K562 (cell line): ENCODE data around the gene OR7A5. TPM values are rescaled to one million over a fixed set of nuclear protein-coding genes. Genes with fewer than 3 reads are reported as not detected.
"Not testable (repeated sequence)": the region's sequence is repeated elsewhere in the genome, so short reads cannot be mapped to it uniquely, and the experiment has no call there.

ENCODE experiments used
- ATAC-seq: fragments of 200-7000 bp; cut with Tn5 transposase; 3 replicates; pipeline ENCODE4 v1.9.1; 2020; ENCODE audit warnings: moderate library complexity
- BruUV-seq: library from RNA; stranded (reverse); fragments of 400-500 nt; replicated peaks from 2 replicates; lab custom pipeline; 2021; lab: Mats Ljungman, UMichigan
- CTCF ChIA-PET: fragments of 300-600 bp; formaldehyde crosslinking; extraction: SDS; loops from one replicate; lab custom pipeline; 2021; ENCODE audit warnings: low intra/inter-chr PET ratio; lab: Yijun Ruan, JAX
- POLR2A ChIA-PET: fragments of 300-600, 350-650 bp; sonication (Branson Sonifier 250); formaldehyde crosslinking; extraction: SDS; loops from one replicate; lab custom pipeline; 2021; ENCODE audit warnings: antibody characterized with exemption, inconsistent platforms; lab: Yijun Ruan, JAX
- DNase-seq, 4 experiments: peaks; one replicate each; pipeline versions ENCODE4 v3.0.0 to v3.0.0-alpha.2; 2011 to 2018; ENCODE audit warnings: low spot score in 3 of 4, mixed read lengths in 3 of 4; ENCODE audit errors: extremely low read depth in 1 of 4
- FAIRE-seq: peaks from 2 replicates; lab custom pipeline; 2011; peaks lifted over from hg19 to GRCh38; lab: Jason Lieb, UNC
- H2AFZ ChIP-seq: 2 replicates; pipeline ENCODE4 v1.6.0; 2011; ENCODE audit warnings: low read depth, low read length, control low read depth, inconsistent platforms
- H3K27ac ChIP-seq: fragments of 200-600 bp; 3 replicates; pipeline ENCODE4 v1.8.0; 2011; ENCODE audit warnings: low read depth, mild to moderate bottlenecking, control low read depth, inconsistent platforms, low read length, moderate library complexity, mixed read lengths; ENCODE audit errors: extremely low read depth
- H3K27me3 ChIP-seq, 2 experiments: fragments of 300-600 bp in 1 of 2; 2 replicates in 1 of 2; 3 replicates in 1 of 2; pipeline versions ENCODE4 v1.6.0 to v1.8.0; 2011; ENCODE audit warnings: inconsistent platforms in 2 of 2, low read length in 2 of 2, mild to moderate bottlenecking in 1 of 2, mixed read lengths in 1 of 2, moderate library complexity in 1 of 2; ENCODE audit not compliant: control insufficient read depth in 2 of 2, insufficient read depth in 2 of 2
- H3K36me3 ChIP-seq: fragments of 300-600 bp; 3 replicates; pipeline ENCODE4 v1.8.0; 2011; ENCODE audit warnings: mild to moderate bottlenecking, low read length, inconsistent platforms; ENCODE audit not compliant: control insufficient read depth, insufficient read depth
- H3K4me1 ChIP-seq, 2 experiments: fragments of 200-600 bp in 1 of 2; replicated peaks in 1 of 2; 2 replicates in 1 of 2; 3 replicates in 1 of 2; pipeline versions ENCODE4 v1.5.1 to v1.8.0; 2011; ENCODE audit warnings: inconsistent platforms in 2 of 2, low read length in 2 of 2, mild to moderate bottlenecking in 1 of 2, mixed read lengths in 1 of 2, moderate library complexity in 1 of 2; ENCODE audit not compliant: control insufficient read depth in 2 of 2, insufficient read depth in 2 of 2
- H3K4me2 ChIP-seq: 2 replicates; pipeline ENCODE4 v1.6.1; 2011; ENCODE audit warnings: low read length, control low read depth, inconsistent platforms, mixed read lengths; ENCODE audit not compliant: insufficient read depth
- H3K4me3 ChIP-seq: fragments of 200-600 bp; sonication (generic), shearing (Covaris generic); 2 replicates; pipeline ENCODE4 v1.5.1; 2016; ENCODE audit warnings: control low read depth, inconsistent platforms
- H3K79me2 ChIP-seq: fragments of 200-600 bp; 3 replicates; pipeline ENCODE4 v1.8.0; 2011; ENCODE audit warnings: low read length, inconsistent platforms; ENCODE audit not compliant: control insufficient read depth, insufficient read depth
- H3K9ac ChIP-seq, 2 experiments: 2 replicates each; pipeline versions ENCODE4 v1.6.0 to v1.6.1; 2011; ENCODE audit warnings: low read depth in 2 of 2, low read length in 2 of 2, control low read depth in 1 of 2, inconsistent platforms in 1 of 2, mild to moderate bottlenecking in 1 of 2, mixed read lengths in 1 of 2; ENCODE audit not compliant: insufficient read depth in 1 of 2
- H3K9me1 ChIP-seq: one replicate; pipeline ENCODE4 v1.6.0; 2011; ENCODE audit warnings: inconsistent platforms, mild to moderate bottlenecking, low read length, moderate library complexity; ENCODE audit not compliant: control insufficient read depth, insufficient read depth
- H3K9me3 ChIP-seq: replicated peaks from 2 replicates; pipeline ENCODE4 v1.5.1; 2011; ENCODE audit warnings: low read depth, low read length, inconsistent platforms; ENCODE audit not compliant: control insufficient read depth, insufficient read depth
- H4K20me1 ChIP-seq: replicated peaks from 2 replicates; pipeline ENCODE4 v1.6.1; 2011; ENCODE audit warnings: low read length, inconsistent platforms, mixed read lengths; ENCODE audit not compliant: control insufficient read depth, insufficient read depth
- ADNP ChIP-seq: fragments of 200-800 bp; sonication (Bioruptor generic); IDR thresholded peaks from 2 replicates; pipeline ENCODE4 v1.6.1; 2016; ENCODE audit warnings: missing genetic modification characterization, missing compliant biosample characterization
- CBFA2T3 ChIP-seq: fragments of 450-650 bp; IDR thresholded peaks from 2 replicates; pipeline ENCODE4 v1.6.1; 2017
- CEBPB ChIP-seq: fragments of 450-650 bp; IDR thresholded peaks from 2 replicates; pipeline ENCODE4 v1.6.1; 2016; ENCODE audit warnings: missing genetic modification characterization, missing compliant biosample characterization
- CHD2 ChIP-seq: IDR thresholded peaks from 2 replicates; pipeline ENCODE4 v1.6.1; 2011; ENCODE audit warnings: low read depth, low read length
- ETV1 ChIP-seq: fragments of 450-650 bp; conservative IDR thresholded peaks from 2 replicates; pipeline ENCODE4 v1.6.1; 2016; ENCODE audit warnings: missing genetic modification characterization, control low read depth, low read depth, missing compliant biosample characterization
- KDM1A ChIP-seq, 2 experiments: fragments of 450-650 bp; IDR thresholded peaks; 2 replicates each; pipeline ENCODE4 v1.6.1; 2016; ENCODE audit warnings: mild to moderate bottlenecking in 2 of 2
- NFRKB ChIP-seq: fragments of 450-650 bp; IDR thresholded peaks from 2 replicates; pipeline ENCODE4 v1.6.1; 2016; ENCODE audit warnings: low read depth
- RBFOX2 ChIP-seq: fragments of 200-400 bp; formaldehyde crosslinking; IDR thresholded peaks from 2 replicates; pipeline ENCODE4 v1.6.1; 2017; ENCODE audit warnings: low read depth, mild to moderate bottlenecking, low read length, moderate library complexity
- SPI1 ChIP-seq: IDR thresholded peaks from 2 replicates; pipeline ENCODE4 v1.6.1; 2011; ENCODE audit warnings: low read depth, low read length, control low read depth, borderline replicate concordance
- TEAD4 ChIP-seq, 2 experiments: sonication (generic) in 1 of 2; formaldehyde crosslinking in 1 of 2; IDR thresholded peaks; 2 replicates each; pipeline versions ENCODE4 v1.6.1 to v1.8.0; 2012 to 2022; ENCODE audit warnings: borderline replicate concordance in 1 of 2, inconsistent platforms in 1 of 2, low read length in 1 of 2, mild to moderate bottlenecking in 1 of 2, missing genetic modification reagents in 1 of 2
- ZBTB11 ChIP-seq, 3 experiments: fragments of 200-800 bp in 1 of 3; fragments of 250-450 bp in 1 of 3; fragments of 450-650 bp in 1 of 3; sonication (Bioruptor Pico) in 1 of 3; sonication (Bioruptor generic) in 1 of 3; formaldehyde crosslinking in 1 of 3; IDR thresholded peaks; 2 replicates each; pipeline versions ENCODE4 v1.6.1 to v1.8.0; 2016 to 2022; ENCODE audit warnings: mild to moderate bottlenecking in 2 of 3, missing genetic modification characterization in 2 of 3, missing compliant biosample characterization in 1 of 3, moderate library complexity in 1 of 3
- ZBTB7A ChIP-seq: IDR thresholded peaks from 2 replicates; pipeline ENCODE4 v1.6.1; 2011; ENCODE audit warnings: low read depth, mild to moderate bottlenecking, low read length, moderate library complexity, borderline replicate concordance; ENCODE audit not compliant: control insufficient read depth
- ZNF584 ChIP-seq: fragments of 200-800 bp; sonication (Bioruptor generic); IDR thresholded peaks from 2 replicates; pipeline ENCODE4 v1.6.1; 2016; ENCODE audit warnings: low read depth, mild to moderate bottlenecking, missing genetic modification characterization, missing compliant biosample characterization
- ZNF639 ChIP-seq, 2 experiments: fragments of 200-800 bp in 1 of 2; sonication (Bioruptor generic) in 1 of 2; sonication (generic) in 1 of 2; formaldehyde crosslinking in 1 of 2; IDR thresholded peaks in 1 of 2; conservative IDR thresholded peaks in 1 of 2; 2 replicates each; pipeline versions ENCODE4 v1.5.0 to v1.6.1; 2016 to 2020; ENCODE audit warnings: missing compliant biosample characterization in 1 of 2, missing genetic modification characterization in 1 of 2, missing genetic modification reagents in 1 of 2
- WGBS: fragments of 100-300 bp; shearing (Covaris generic); methylation state at CpG from one replicate; pipeline ENCODE4 v1.1.6; 2016; ENCODE audit warnings: low coverage, mixed read lengths; ENCODE audit not compliant: insufficient coverage; ENCODE audit errors: missing lambda C conversion rate; 5-methylcytosine and 5-hydroxymethylcytosine counted together
- in situ Hi-C: fragments of 300-500 bp; cut with MboI; formaldehyde crosslinking; loops from 4 replicates; pipeline ENCODE4 v1.15.0; 2018; ENCODE audit warnings: inconsistent platforms, mixed read lengths
- intact Hi-C: fragments of 100-400 bp; cut with micrococcal nuclease; formaldehyde crosslinking; loops from 2 replicates; pipeline ENCODE4 v1.14.2; 2022
- polyA plus RNA-seq, 8 experiments: library from polyadenylated mRNA; depleted of rRNA in 4 of 8; stranded (reverse) in 5 of 8; unstranded in 3 of 8; fragments of >200 nt; fragmentation: Nextera tagmentation in 2 of 8; fragmentation: Illumina TruSeq in 1 of 8; extraction: Ambion mirVana in 2 of 8; extraction: Trizol in 1 of 8; gene quantifications; 2 replicates each; pipeline versions ENCODE4 v1.2.1 to v1.2.3, GENCODE V29; 2011 to 2014; ENCODE audit warnings: inconsistent platforms in 1 of 8, missing spikeins in 1 of 8
- total RNA-seq, 7 experiments: library from RNA; depleted of rRNA in 6 of 7; stranded (reverse); fragments of >200 nt in 6 of 7; fragmentation: Illumina TruSeq in 2 of 7; extraction: Trizol in 2 of 7; gene quantifications; 2 replicates each; pipeline versions ENCODE4 v1.2.1 to v1.2.3, GENCODE V29; 2011 to 2021; ENCODE audit warnings: low replicate concordance in 1 of 7

Gene OR7A5
- total and polyA plus RNA-seq, 9 of the 15 experiments (the other 6 are each of a cell fraction or from before 2014, with no cell fraction given) = not detected

- TF ChIP-seq RBFOX2 (peak; percentile 64), CEBPB (peak; percentile 81), ZNF584 (CRISPR knock-in tag) (0 out of 2 replicates have a peak, but pooled peaks have one; percentile 23), ZBTB11 (CRISPR knock-in tag; IDR thresholded peaks at IDR 0.05) (0 out of 6 replicates have a peak, but pooled peaks of 1 of the 3 experiments have one; percentile 22), ETV1 (tag) (peak; percentile 50; the same call in 1 of the 2 replicates)
Measured at GRCh38 chr19:14784730-14785101, 50.3 kb downstream of the OR7A5 start (continued).

- H3K4me3 ChIP-seq; H3K36me3 ChIP-seq; BruUV-seq; H3K79me2 ChIP-seq; H4K20me1 ChIP-seq; intact Hi-C loops; H3K9me1 ChIP-seq; H3K27me3 ChIP-seq; CTCF ChIA-PET; H3K9me3 ChIP-seq; TF ChIP-seq TEAD4 (CRISPR knock-in tag; IDR thresholded peaks at IDR 0.05; ENCODE audit: borderline replicate concordance): not testable (repeated sequence)
- ATAC-seq = peak; percentile 56
- peak overlapping the region in 1 of 2 experiments; percentile 62; a peak in 3 of 4 replicates for H3K9ac ChIP-seq
- TF ChIP-seq ZBTB7A (peak; percentile 47; the same call in 1 of the 2 replicates), NFRKB (peak; percentile 70), TEAD4 (IDR thresholded peaks at IDR 0.05; ENCODE audit: low read length) (peak; percentile 24; the same call in 1 of the 2 replicates), ADNP (peak; percentile 78; the same call in 1 of the 2 replicates), SPI1 (peak; percentile 73; the same call in 1 of the 2 replicates), KDM1A (IDR thresholded peaks at IDR 0.05) (0 out of 4 replicates have a peak, but pooled peaks of 1 of the 2 experiments have one; percentile 4), CHD2 (peak; percentile 47; the same call in 1 of the 2 replicates), ZNF639 (CRISPR knock-in tag; conservative IDR thresholded peaks at IDR 0.05 in 1 of 2, IDR thresholded peaks at IDR 0.05 in 1 of 2) (peak in 1 of 2 experiments; percentile 12; a peak in 1 of 4 replicates), CBFA2T3 (0 out of 2 replicates have a peak, but pooled peaks have one; percentile 11)
- peak in 2 of 4 experiments; percentile 23 to 69 for DNase-seq
- peak overlapping the region; percentile 55; the same call in 1 of the 2 replicates for H3K4me2 ChIP-seq
- POLR2A ChIA-PET = interaction anchor here (0.6 kb wide), 2 partner anchors 49 to 1423 kb away, joined by 3 read pairs; no protein-coding TSS in a partner anchor
- in situ Hi-C loops = loop anchor here (5.0 to 10.0 kb wide), 2 partner anchors 209 to 411 kb away; partner anchors contain the start of gene NDUFB7
- peak; percentile 56 for FAIRE-seq
- peak overlapping the region; percentile 86 for H2AFZ ChIP-seq
- H3K27ac ChIP-seq = peak overlapping the region; percentile 86
- whole genome bisulfite sequencing = 23% methylated on average over 6 of the region's 8 CpGs
- H3K4me1 ChIP-seq = peaks cover 23 to 27% of the 10 kb centered on the region in 2 experiments
Measured at GRCh38 chr19:14783410-14783998, 51.5 kb downstream of the OR7A5 start.
